Measurements from ENCODE around the gene INS.

DNA sequence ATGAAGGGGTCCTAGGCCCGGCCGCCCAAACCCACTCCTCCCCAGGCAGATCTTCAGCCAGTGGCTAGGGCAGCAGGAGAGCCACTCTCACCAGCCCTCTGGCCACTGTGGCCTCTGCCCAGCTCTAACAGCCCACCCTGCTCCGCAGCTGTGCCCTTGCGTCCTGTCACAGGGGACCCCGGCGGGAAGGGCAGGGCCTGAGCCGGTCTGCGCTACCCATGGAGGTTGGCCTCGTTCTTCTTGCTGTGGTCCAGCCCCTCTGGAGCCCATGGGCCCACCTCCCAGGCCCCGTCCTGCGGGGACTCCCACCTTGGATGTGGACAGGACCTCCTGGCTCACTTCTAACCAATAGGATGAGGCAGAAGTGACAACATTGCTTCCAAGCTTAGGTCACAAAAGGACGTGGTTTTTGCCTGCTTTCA lies 48.9 kb upstream of the INS start:
- TF ChIP-seq MAX (IDR thresholded peaks at IDR 0.05) = no peak
- TF ChIP-seq YY1 (IDR thresholded peaks at IDR 0.05; ENCODE audit: low read depth, low read length) = no peak
- TF ChIP-seq CTCF (IDR thresholded peaks at IDR 0.05; ENCODE audit: control extremely low read depth in 1 of 3, insufficient read depth in 1 of 3, low read depth in 1 of 3, low read length in 3 of 3) = no peak
- TF ChIP-seq KDM1A (IDR thresholded peaks at IDR 0.05; ENCODE audit: borderline replicate concordance, low read length) = no peak
- TF ChIP-seq JUND (IDR thresholded peaks at IDR 0.05; ENCODE audit: low read length) = no peak
- TF ChIP-seq GTF2F1 (IDR thresholded peaks at IDR 0.05; ENCODE audit: borderline replicate concordance, low read depth, low read length) = no peak

Data from H1 (cell line).